Keratinocyte (primary cell): ENCODE measurements around the gene HCRTR1.

ENCODE experiments used
- EZH2 ChIP-seq: IDR thresholded peaks from one replicate; pipeline ENCODE4 v1.6.1; 2012; ENCODE audit warnings: inconsistent platforms, mild to moderate bottlenecking, low read length, moderate library complexity
- TF ChIP-seq, protein P1 (sequence below), 3 experiments: IDR thresholded peaks in 1 of 3; conservative IDR thresholded peaks in 1 of 3; optimal IDR thresholded peaks in 1 of 3; 2 replicates in 2 of 3; 3 replicates in 1 of 3; pipeline versions ENCODE3 to v1.5.1; 2011; ENCODE audit warnings: low read length in 3 of 3, mild to moderate bottlenecking in 3 of 3, moderate library complexity in 2 of 3, control low read depth in 1 of 3, inconsistent platforms in 1 of 3; ENCODE audit not compliant: insufficient read depth in 2 of 3; ENCODE audit errors: extremely low read depth in 1 of 3

GRCh38 chr1:31651089-31651420 is 33.6 kb downstream of the HCRTR1 start:
- TF ChIP-seq EZH2: no peak
- TF ChIP-seq, protein P1, sequence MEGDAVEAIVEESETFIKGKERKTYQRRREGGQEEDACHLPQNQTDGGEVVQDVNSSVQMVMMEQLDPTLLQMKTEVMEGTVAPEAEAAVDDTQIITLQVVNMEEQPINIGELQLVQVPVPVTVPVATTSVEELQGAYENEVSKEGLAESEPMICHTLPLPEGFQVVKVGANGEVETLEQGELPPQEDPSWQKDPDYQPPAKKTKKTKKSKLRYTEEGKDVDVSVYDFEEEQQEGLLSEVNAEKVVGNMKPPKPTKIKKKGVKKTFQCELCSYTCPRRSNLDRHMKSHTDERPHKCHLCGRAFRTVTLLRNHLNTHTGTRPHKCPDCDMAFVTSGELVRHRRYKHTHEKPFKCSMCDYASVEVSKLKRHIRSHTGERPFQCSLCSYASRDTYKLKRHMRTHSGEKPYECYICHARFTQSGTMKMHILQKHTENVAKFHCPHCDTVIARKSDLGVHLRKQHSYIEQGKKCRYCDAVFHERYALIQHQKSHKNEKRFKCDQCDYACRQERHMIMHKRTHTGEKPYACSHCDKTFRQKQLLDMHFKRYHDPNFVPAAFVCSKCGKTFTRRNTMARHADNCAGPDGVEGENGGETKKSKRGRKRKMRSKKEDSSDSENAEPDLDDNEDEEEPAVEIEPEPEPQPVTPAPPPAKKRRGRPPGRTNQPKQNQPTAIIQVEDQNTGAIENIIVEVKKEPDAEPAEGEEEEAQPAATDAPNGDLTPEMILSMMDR (optimal IDR thresholded peaks at IDR 0.05 in 1 of 3, IDR thresholded peaks at IDR 0.05 in 1 of 3, conservative IDR thresholded peaks at IDR 0.05 in 1 of 3; ENCODE audit: extremely low read depth in 1 of 3, insufficient read depth in 2 of 3, low read length in 3 of 3): no peak
